ENCODE data around the gene RHD.
A peak's percentile ranks its signal among the peaks of the same experiment; 100 is the strongest.
"Not testable (repeated sequence)": the region's sequence is repeated elsewhere in the genome, so short reads cannot be mapped to it uniquely, and the experiment has no call there.

The RHD gene

GRCh38 chr1:25360596-25361581, 88.6 kb downstream of the RHD start:
- DNase-seq (ENCODE audit: insufficient read length, low spot score) (peak; percentile 32), FAIRE-seq (peak; percentile 90)

GRCh38 chr1:25361901-25362300, 89.6 kb downstream of the RHD start:
- DNase-seq (ENCODE audit: insufficient read length, low spot score) (no peak), FAIRE-seq (no peak)
- TF ChIP-seq POLR2A (IDR thresholded peaks at IDR 0.05; ENCODE audit: low read depth, low read length): no peak

More at GRCh38 chr1:25360596-25361581, 88.6 kb downstream of the RHD start:
- TF ChIP-seq POLR2A (IDR thresholded peaks at IDR 0.05; ENCODE audit: low read depth, low read length): no peak

- FAIRE-seq: peak; percentile 86
- DNase-seq (ENCODE audit: insufficient read length, low spot score): not testable (repeated sequence)
Measured at GRCh38 chr1:25362634-25363559, 90.6 kb downstream of the RHD start.

- TF ChIP-seq POLR2A (IDR thresholded peaks at IDR 0.05; ENCODE audit: low read depth, low read length): no peak
- DNase-seq (ENCODE audit: insufficient read length, low spot score) (no peak), FAIRE-seq (no peak)
Measured at GRCh38 chr1:25369241-25369640, 96.9 kb downstream of the RHD start.

GRCh38 chr1:25369691-25370271, 97.5 kb downstream of the RHD start:
- not testable (repeated sequence) for FAIRE-seq; DNase-seq (ENCODE audit: insufficient read length, low spot score)

- peak; percentile 45 for FAIRE-seq
- not testable (repeated sequence) for DNase-seq (ENCODE audit: insufficient read length, low spot score)
Measured at GRCh38 chr1:25371757-25372156, 99.4 kb downstream of the RHD start.

GRCh38 chr1:25378367-25378766, 106.1 kb downstream of the RHD start:
- FAIRE-seq: not testable (repeated sequence)

More at GRCh38 chr1:25378367-25378766, 106.1 kb downstream of the RHD start:
- DNase-seq (ENCODE audit: insufficient read length, low spot score): not testable (repeated sequence)

Measured in H54 (cell line).